GM19239 (cell line): ENCODE measurements around the gene CTSD.

Source experiments
- DNase-seq: peaks from one replicate; pipeline ENCODE4 v3.0.0; 2011; ENCODE audit warnings: low spot score; ENCODE audit not compliant: insufficient read length
- FAIRE-seq: peaks from 2 replicates; lab custom pipeline; 2011; peaks lifted over from hg19 to GRCh38; lab: Jason Lieb, UNC

The CTSD gene

DNA sequence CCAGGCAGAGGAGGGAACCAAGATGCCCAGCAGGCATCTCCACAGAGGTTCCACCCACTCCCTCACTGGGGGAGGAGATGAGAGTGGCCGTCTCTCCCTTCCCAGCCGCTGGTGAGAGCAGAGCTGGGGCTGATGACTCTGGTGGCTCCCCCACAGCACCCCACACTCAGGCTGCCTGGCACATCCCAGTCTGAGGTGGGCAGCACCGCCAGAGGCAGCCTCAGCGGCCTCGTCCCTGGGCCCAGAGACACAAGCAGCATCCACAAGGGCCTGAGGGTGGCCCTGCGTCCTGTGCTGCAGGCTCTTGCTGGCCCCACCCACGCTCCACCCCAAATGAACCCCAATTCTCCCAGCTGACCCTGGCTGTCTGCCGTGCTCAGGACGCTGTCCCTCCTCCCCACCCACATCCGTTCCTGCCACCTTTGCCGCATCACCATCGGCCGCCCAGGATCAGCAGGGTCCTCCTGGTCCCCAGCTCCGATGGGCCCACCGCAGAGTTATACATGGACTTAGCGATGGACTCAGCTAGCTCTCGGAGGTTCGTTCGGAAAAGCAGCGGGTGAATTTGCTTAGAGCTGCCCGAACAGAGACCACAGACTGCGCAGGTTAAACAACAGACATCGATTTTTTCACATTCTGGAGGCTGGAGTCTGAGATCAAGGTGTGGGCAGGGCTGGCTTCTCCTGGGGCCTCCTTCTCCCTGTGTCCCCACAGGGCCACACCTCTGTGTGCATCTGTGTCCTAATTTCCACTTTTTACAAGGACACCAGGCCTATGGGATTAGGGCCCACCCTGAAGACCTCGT lies 20.2 kb upstream of the CTSD start:
- FAIRE-seq, result no peak
- DNase-seq, result no peak

DNA sequence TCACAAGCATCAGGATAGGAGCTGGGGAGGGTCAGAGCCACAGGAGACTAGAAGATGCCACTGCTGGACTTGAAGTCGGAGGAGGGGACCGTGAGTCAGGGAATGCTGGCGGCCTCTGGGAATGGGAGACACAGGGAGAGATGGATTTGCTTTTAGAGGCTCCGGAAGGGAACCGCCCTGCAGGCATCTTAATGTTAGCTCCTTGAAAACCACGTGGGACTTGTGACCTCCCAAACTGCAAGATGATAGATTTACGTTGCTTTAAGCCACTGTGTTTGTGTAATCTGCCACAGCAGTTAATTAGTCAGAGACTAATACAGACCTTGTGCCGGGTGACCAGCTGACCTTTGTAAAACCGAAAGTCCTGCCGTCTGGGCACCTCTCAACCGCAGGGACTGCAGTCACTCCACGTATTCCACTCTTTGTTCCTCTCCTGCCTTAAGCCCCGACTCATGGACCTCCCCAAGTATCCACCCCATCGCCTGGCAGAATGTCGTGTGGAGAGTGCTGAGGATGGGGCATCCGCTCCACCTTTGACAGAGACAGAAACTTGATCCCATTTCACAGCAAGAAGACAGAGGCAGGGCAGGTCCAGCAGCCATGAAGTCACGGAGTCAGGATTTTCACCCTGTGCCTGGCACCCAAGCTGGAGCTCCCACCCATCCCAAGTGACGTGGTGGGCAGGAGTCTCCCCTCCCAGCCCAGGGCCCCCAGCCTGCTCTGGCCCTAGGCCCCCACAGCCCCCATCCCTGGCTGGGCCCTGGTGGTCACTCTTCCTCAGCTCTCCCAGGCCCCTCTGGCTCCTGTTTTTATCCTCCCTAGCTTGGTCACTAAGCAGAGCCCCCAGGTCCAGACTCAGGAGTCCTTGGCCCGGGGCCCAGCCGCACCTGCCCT lies 19.4 kb upstream of the CTSD start:
- DNase-seq (no peak), FAIRE-seq (no peak)

DNA sequence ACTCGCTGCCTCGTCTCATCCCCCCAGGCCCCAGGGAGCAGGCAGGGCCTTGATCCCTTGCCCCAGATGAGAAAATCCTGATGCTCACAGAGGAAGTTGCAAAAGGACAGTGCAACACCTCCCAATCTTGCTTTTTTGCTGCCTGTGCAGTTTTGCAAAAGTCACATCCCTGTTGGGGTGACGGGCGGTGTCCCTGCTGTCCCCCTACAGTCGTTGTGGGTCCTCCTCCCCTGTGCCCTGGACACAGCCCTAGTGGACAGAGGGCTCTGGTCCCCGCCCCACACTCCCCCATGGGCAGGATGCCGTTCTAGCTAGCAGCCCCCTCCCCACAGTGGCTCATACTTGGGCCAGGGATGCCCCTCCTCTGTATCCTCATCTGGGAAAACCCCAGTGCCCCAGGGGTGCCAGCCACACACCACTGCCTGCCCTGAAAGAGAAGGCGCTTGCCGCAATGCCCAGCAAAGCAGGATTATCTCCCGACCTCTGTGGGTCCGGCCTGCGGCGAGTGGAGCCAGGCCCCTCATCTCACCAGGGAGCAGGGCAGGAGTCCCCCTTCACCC lies 18.4 kb upstream of the CTSD start:
- FAIRE-seq (no peak), DNase-seq (no peak)

DNA sequence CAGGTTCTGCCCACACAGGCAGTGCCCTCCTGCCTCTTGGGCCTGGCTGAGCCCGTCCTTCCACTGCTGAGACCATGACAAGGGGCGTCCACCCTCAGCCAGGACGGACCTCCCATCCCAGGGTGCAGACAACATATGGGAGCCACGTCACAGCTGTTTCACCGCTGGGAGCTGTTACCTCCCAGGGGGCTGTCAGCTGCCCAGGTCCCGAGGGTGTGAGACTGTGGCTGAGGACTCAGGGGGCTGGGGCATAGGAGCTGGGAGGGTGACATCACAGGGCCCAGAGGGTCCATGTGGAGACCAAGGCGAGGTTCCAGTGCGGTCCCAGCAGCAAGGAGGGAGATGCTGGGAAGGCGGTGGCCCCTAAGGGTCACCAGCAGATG lies 17.9 kb upstream of the CTSD start:
- FAIRE-seq (no peak), DNase-seq (no peak)

DNA sequence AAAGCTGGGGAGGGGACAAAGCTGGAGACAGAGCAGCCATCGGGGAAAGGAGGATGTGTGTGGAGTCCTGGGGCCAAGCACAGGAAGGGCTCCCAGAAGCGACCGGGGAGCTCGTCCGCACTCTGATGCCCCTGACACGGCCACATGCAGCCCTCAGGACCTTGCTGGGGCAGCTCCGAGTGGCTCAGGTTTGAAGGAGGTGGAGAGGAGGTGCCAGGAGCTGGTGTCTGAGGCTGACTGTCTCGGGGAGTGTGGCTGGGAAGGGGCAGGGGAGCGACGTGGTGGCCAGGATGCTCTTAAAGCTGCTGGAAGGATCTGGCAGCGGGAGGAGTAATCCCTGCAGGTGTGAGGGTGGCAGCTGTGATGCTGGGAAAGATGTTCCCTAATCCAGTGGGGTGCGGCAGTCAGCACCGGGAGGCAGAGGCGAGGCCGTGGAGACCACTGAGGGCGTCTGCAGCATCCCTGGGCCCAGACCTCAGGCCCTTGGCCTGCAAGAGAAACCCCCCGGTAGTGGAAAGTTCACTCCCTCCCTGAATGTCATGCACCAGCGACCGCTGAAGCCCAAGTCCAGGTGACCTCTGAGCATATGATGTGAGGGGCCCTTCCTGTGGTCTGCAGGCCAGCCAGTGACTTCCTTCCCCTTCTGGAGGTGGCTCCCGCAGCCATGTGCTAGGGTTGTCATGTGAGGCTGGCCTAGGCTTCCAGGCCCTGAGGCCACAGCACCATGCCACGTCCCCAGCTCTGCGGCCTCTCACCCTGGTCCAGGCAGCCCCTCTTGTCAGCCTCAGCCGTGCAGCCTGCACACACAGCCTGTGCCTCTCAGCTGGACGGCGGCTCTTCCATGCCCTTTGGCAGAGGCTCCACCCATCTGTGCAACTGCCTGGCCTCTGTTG lies 17.2 kb upstream of the CTSD start:
- DNase-seq (no peak), FAIRE-seq (no peak)

DNA sequence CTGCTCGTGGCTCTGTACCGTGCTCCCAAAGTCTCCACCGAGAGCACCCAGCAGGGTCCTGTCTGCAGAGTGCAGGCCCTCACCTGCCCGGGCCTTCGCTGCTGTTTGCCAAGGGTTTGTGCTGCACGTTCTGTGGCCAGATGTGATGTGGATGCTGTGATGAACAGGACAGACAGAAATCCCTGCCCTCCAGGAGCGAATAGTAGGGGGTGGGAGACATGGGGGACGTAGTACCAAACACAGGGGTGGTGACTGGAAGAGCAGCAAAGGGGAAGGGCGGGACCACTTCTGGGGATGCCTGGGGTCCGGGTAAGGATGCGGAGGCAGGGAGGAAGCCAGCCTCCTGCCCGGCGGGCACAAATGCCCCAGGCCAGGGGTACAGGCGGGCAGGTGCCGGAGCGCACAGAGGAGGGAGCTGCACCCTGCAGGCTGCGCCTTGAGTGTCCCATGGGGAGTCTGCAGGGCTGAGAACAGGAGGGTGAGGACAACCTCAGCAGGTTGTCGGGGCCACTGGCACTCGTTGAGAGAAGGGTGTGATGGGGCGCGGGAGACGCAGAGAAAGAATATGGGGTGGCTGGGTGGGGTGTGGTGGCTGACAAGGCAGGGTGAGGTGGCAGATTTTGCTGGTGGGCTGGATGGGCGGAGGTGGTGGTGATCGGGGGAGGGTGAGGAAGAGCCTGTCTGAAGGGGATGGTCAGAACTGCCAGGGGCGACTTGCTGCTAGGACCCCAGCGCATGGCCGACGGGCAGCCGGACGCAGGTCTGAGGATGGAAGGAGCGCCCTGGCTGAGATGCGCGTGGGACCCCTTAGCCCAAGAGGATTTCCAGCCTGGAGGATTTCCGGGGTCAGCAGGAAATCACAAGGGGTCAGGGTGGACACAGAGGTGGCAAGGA lies 16.3 kb upstream of the CTSD start:
- FAIRE-seq, result no peak
- no peak for DNase-seq

DNA sequence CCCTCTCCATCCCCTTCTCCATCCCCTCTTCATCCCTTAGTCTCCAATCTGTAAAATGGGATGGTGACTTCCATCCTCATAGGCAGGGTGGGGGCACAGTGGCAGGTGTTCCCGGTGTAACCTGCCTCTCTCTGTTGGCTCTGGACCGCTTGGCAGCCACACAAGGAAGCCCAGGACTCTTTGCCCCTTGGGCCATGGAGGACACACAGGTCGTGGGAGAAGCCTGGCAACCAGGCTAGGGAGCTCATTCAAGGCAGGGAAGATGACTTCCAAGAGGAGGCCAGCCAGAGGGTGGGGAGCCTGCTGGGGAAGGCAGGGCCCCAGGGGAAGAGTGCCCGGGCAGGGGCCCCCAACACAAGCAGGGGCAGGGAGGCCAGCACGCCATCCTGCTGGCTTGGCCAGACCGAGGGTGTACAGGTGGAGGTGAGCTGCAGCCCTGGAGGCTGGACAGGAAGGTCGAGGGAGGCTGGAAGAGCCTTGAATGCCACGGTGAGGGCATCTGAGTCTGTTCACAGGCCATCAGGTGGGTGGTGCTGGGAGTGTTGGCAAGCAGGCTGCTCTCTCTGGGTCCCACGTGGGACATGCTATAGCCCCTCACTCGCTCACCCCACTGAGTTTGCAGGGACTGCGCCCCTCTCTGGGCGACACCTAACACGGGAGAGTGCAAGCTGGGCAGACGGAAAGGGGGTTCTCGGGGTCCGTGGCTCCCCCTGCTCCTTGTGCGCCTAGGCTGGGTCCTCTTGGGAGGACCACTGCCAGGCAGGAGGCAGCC lies 15.5 kb upstream of the CTSD start:
- FAIRE-seq (no peak), DNase-seq (no peak)

DNA sequence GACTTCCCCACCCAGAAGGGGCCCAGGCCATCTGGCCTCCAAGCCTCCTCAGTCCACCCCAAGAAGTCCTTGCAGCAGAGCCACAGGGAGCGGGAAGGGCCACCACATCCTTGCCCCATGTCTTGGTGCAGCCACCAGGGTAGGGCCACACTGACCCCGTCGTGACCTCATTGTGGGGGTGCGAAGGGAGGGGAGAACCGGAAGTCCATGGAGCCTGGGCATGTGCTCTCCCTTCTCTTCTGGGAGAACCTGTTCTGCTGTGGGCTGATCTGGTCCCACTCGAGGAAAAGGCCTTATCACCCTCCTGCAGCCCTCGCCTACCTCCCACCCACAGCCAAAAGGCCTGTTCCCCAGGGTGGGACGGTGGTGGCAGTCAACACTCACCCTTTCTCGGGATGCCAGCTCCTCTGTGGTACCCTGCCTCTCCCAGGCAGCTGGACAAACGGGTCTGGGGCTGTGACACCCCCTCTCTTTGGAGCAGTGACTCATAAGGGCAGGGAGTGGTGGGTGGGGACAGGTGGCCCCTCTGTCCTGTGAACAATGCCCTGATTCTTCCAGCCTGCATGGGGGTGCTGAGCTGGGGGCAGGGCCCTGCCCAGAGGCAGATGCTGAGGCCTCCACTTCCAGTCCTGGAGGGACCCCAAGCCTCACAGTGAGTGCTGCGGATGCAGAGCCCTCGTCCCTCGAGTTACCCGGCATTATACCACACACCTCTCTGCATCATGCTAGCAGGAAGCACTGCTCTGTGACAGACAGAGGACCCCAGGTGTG lies 14.6 kb upstream of the CTSD start:
- no peak for FAIRE-seq
- no peak for DNase-seq

DNA sequence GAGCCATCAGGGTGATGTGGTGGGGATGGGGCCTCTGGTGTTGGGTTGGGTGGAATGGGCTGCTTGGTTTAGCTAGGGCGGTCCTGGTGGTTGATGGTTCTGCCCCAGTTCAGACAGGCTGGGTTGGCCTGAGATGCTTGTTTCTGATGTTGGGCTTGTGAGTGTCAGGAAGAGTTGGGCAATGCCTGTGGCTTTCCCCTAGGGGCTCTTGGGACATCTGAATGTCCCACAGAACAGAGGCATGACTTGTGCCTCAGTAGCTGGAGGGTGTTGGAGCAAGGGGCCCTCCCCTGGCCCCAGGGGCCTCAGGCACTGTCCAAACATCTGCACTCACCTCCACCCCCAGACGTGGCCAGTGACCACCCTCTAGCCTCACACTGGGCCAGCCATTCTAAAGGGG lies 14.0 kb upstream of the CTSD start:
- FAIRE-seq (no peak), DNase-seq (no peak)

DNA sequence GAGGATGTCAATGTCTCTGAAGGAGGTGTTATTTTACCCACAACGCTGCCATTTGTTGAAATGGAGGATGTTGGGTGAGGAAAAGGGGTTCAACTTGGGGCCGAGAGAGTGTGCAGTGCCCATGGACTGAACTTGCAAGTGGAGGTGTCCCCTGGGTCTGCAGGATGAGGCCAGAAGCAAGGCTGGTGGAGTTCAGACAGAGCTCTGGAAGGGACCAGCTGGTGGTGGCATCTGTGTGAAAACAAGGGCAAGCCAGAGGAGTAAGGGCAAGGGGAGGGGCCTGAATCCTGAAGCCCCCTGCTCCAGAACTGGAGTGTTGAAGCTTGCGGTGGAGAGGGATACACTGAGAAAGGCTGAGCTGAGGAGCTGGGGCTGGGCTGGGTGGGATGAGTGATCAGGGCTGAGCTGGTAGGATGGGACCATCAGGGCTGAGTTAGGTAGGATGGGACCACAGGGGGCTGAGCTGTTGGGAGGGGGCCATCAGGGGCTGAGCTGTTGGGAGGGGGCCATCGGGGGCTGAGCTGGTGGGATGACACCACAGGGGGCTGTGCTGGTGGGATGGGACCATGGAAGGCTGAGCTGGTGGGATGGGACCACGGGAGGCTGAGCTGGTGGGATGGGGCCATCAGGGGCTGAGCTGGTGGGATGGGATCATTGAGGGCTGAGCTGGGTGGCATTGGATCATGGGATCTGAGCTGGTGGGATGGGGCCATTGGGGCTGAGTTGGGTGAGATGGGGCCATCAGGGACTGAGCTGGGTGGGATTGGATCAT lies 13.4 kb upstream of the CTSD start:
- FAIRE-seq, result no peak

DNA sequence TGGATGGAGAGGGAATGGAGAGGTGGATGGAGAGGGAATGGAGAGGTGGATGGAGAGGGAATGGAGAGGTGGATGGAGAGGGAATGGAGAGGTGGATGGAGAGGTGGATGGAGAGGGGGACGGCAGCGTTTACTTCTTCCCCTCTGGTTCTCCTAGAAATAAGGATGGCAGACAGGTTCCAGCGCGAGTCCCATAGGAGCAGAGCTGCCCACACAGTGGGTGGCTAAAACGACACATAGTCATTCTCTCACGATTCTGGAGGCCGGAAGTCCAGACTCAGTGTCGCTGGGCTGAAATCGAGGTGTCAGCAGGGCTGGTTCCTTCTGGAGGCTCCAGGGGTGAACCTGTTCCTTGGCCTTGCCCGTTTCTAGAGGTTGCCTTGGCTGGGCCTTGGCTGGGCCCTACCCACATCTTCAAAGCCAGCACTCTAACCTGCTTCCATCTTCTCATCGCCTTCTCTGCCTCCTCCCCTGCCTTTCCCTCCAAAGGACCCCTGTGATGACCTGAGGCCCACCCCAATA lies 12.7 kb upstream of the CTSD start:
- DNase-seq (no peak), FAIRE-seq (no peak)

More for the DNA sequence above, 13.4 kb upstream of the CTSD start:
- no peak for DNase-seq

DNA sequence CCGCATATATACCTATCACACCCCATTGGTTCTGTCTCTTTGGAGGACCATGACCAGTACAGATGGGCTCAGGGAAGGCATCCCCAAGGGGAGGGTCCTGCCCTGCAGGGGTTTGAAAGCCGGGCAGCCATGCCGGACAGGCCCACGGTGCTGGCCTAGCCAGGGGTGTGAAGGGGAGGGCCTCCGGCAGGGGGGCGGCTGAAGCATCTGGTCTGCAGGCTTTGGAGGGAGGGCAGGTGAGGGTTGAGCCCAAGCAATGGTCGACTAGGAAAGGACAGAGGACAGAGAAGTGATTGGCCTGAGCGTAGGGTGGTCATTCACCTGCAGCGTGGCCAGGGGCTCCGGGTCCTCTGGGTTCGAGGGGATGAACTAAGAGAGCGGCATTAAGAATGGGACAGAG lies 11.2 kb upstream of the CTSD start:
- DNase-seq (no peak), FAIRE-seq (no peak)

DNA sequence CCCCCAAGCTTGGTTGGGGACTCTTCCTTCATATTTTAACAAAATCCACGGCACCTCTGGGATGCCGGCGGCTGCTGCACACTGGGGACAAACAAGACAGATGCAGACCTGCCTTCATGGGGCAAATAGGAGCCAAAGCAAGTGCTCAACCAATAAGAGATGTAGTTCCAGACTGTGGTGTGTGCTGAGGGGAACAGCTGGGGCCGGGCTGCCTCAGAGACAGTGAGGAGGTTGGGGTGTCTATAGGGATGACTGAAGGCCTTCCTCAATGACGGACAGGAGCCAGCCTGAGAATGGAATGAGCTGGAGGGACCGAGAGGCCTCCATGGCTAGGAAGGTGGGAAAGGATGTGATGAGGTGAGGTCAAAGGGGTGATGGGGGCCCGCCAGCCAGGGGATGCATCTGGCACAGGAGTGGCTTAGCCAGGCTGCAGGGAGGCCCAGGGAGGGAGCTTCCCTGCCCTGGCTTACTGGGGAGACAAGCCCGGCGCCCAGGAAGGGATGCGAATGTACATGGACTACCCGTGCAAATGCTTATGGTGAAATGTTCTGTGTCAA lies 10.3 kb upstream of the CTSD start:
- FAIRE-seq, result no peak
- DNase-seq, result no peak

DNA sequence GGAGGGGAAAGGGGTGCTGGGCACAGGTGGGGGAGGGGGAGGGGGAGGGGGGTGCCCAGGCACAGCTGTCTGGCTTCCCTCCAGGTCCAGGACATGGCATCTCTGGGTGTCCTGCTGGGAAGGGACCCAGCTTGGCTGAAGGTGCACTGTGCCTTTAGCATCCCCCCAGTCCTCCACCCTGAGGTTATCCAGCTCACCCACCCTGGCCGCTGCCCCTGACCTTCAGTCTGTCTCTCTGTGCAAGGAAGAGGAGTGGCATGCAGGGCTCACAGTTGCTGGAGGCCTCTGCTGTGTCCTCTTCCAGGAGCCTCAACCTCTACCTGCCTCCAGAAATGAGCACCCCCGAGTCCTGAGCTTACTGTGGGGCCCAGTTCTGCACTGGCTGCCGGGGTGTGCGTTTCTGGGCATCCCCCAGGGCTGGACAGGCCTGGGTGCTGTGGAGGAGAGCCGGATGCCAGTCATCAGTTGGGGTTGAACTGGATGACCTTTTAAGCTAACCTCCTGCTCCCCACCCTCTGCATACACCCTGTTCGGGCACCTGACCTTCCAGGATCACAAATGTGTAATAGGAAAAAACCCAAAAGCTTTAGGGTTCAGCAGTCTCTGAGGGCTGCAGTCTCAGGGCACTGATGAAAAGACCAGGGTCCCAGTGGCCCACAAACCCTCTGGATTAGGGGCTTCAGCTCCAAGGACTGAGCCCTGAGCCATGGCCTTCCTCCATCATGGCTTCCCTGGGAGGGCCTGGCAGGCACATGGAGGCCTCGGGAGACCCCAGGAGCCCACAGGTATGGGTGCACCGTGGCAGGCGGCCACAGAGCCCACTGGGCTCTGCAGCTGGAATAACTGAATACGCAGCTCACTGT lies 9.6 kb upstream of the CTSD start:
- DNase-seq (no peak), FAIRE-seq (no peak)

DNA sequence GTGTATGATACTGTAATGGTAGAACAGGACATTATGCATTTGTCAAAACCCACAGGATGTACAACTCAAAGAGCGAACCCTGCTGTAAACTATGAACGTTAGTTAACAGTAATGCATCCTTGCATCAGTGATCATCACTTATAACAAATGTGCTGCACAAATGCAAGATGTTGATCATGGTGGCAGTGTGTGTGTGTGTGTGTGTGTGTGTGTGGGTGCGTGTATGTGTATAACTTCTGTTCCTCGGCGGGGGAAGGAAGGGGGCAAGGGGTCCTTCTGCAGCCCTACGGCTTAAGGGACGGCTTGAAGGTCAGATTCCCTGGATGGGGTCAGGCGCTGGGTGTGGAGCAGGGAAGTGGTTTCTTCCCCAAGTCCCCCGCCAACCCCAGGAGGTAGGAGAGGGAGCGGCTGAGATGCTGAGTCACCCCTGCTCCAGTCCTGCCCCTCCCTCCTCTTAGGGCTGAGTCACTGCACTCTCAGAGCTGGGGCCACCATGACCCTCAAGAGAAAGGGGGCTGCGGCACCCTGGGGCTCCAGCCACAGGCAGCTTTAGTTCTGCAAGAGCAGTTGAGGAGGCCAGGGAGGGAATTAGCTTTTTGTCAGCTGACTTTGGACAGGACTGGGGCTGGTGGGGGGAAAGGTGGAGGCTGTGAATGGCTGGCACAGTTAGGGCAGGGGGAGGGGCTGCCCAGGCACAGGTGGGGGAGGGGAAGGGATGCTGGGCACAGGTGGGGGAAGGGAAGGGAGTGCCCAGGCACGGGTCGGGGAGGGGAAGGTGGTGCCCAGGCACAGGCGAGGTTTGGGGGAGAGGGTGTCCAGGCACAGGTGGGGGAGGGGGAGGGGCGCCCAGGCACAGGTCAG lies 8.8 kb upstream of the CTSD start:
- DNase-seq (no peak), FAIRE-seq (no peak)
